ENCODE results near the gene SLC43A1.
"Not testable (repeated sequence)": the region's sequence is repeated elsewhere in the genome, so short reads cannot be mapped to it uniquely, and the experiment has no call there.

The SLC43A1 gene

GRCh38 chr11:57460758-57461749, 54.4 kb downstream of the SLC43A1 start:
- DNase-seq, result no peak

- DNase-seq, result no peak
Observed at GRCh38 chr11:57460022-57460757, 55.3 kb downstream of the SLC43A1 start, which contains the start of gene RTN4RL2. RTN4RL2 (plus strand) TSS chr11:57460528; CDS start chr11:57460866, 338 bp downstream.

GRCh38 chr11:57459164-57460021, 56.1 kb downstream of the SLC43A1 start:
- DNase-seq, result no peak

GRCh38 chr11:57458410-57459163, 56.9 kb downstream of the SLC43A1 start:
- DNase-seq, result peak in 1 of 2 donors; percentile 33

GRCh38 chr11:57458060-57458409, 57.5 kb downstream of the SLC43A1 start:
- no peak for DNase-seq

GRCh38 chr11:57457643-57458023, 57.9 kb downstream of the SLC43A1 start:
- DNase-seq, result no peak

- peak; percentile 77 to 82 for DNase-seq
Observed at GRCh38 chr11:57456960-57457642, 58.4 kb downstream of the SLC43A1 start.

GRCh38 chr11:57453543-57454177, 61.8 kb downstream of the SLC43A1 start:
- no peak for DNase-seq

- no peak for DNase-seq
Observed at GRCh38 chr11:57446055-57446454, 69.4 kb downstream of the SLC43A1 start.

- not testable (repeated sequence) for DNase-seq
Observed at GRCh38 chr11:57445122-57445394, 70.4 kb downstream of the SLC43A1 start.

- DNase-seq, result no peak
Observed at GRCh38 chr11:57444362-57445121, 71.0 kb downstream of the SLC43A1 start.

- DNase-seq, result no peak
Observed at GRCh38 chr11:57440744-57441414, 74.6 kb downstream of the SLC43A1 start.

- no peak for DNase-seq
Observed at GRCh38 chr11:57439786-57440185, 75.7 kb downstream of the SLC43A1 start.

- DNase-seq, result no peak
Observed at GRCh38 chr11:57438345-57439285, 76.9 kb downstream of the SLC43A1 start.

- no peak for DNase-seq
Observed at GRCh38 chr11:57436031-57436430, 79.5 kb downstream of the SLC43A1 start.

- no peak for DNase-seq
Observed at GRCh38 chr11:57434640-57435546, 80.6 kb downstream of the SLC43A1 start.

Data from hippocampal formation (tissue), 2 donors.